Retina (tissue), 1 donor: ENCODE results near the gene CAMKV.
"Not testable (repeated sequence)": the region's sequence is repeated elsewhere in the genome, so short reads cannot be mapped to it uniquely, and the experiment has no call there.

ENCODE experiments used
- DNase-seq: peaks from one replicate; pipeline ENCODE4 v3.0.0-alpha.2; 2016

Gene CAMKV, protein sequence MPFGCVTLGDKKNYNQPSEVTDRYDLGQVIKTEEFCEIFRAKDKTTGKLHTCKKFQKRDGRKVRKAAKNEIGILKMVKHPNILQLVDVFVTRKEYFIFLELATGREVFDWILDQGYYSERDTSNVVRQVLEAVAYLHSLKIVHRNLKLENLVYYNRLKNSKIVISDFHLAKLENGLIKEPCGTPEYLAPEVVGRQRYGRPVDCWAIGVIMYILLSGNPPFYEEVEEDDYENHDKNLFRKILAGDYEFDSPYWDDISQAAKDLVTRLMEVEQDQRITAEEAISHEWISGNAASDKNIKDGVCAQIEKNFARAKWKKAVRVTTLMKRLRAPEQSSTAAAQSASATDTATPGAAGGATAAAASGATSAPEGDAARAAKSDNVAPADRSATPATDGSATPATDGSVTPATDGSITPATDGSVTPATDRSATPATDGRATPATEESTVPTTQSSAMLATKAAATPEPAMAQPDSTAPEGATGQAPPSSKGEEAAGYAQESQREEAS

GRCh38 chr3:49869525-49870126 lies at the start of gene CAMKV:
Gene CAMKV (minus strand): TSS chr3:49869906. CDS start chr3:49862388, 7,518 bp downstream.
- peak; percentile 79 for DNase-seq

DNA sequence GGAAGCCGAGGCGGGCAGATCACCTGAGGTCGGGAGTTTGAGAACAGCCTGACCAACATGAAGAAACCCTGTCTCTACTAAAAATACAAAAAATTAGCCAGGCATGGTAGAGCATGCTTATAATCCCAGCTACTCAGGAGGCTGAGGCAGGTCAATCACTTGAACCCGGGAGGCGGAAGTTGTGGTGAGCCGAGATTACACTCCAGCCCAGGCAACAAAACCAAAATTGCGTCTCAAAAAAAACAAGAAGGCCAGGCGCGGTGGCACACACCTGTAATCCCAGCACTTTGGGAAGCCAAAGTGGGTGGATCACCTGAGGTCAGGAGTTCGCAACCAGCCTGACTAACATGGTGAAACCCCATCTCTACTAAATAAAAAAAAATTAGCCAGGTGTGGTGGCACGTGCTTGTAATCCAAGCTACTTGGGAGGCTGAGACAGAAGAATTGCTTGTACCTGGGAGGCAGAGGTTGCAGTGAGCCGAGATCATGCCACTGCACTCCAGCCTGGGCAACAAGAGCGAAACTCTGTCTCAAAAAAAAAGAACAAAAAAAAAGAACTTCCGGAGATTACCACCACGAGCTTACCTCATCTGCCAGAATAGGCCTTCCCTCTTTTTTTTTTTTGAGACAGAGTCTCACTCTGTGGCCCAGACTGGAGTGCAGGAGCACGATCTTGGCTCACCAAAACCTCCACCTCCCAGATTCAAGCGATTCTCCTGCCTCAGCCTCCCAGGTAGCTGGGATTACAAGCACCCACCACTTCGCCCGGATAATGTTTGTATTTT lies 48.3 kb upstream of the CAMKV start:
- not testable (repeated sequence) for DNase-seq

- DNase-seq: no peak
These were observed 47.0 kb upstream of the CAMKV start for GRCh38 chr3:49916686-49917085.

DNA sequence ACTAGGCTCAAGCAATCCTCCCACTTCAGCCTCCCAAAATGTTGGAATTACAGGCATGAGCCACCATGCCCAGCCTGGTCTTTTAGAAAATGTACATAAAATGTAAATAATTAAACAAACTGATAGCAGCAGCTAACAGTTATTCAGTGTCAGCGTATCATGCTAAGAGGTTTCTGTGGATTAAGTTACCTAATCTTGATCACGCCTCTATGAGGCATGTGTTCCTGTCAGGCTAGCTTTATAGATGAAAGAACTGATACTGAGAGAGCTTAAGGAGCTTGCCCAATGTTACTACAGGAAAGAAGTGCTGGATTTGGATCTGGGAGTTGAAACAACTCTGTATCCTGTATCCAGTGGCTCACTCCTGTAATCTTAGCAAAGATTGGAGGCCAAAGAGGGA lies 45.2 kb upstream of the CAMKV start:
- DNase-seq: no peak

DNA sequence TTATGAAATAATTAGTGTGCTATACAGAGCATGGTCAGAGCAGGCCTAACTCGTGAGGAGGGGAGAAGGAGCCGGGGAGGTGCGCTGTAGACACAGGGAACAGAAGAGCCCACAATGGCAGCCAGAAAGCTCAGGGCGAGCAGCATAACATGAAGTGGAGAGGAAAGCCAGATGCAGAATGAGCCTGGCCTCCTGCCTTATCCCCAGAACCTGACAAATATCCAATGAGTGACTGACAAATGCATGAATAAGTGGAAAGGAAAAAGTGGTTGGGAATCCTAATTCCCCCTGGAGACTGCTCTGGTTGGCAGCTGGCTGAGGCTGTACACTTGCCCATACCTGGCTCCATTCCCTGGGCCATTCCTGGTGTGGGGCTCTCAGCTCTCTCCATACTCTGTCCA lies 43.2 kb upstream of the CAMKV start:
- no peak for DNase-seq

DNA sequence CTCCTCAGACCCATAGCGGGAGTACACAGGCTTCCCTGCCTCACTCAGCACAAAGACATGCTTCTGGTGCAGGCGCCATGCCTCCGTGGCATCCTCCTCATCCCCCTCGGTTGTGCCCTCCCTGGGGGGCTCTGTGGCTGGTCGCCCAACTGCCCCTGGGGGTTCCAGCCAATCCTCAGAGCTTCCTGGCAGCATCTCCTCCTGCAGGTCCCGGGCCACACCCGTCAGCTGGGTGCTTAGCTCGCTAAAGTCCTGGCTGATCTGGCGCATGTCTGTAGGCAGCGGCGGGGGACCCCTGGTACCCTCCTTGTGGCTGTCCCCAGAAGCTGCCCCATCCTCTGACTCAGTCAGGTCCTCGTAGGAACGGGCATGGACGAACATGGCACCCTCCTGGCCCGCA lies 41.9 kb upstream of the CAMKV start:
- DNase-seq: no peak

GRCh38 chr3:49911124-49911420 lies 41.4 kb upstream of the CAMKV start:
- DNase-seq: no peak

- peak; percentile 66 for DNase-seq
These were observed 40.9 kb upstream of the CAMKV start for GRCh38 chr3:49910409-49911123.

GRCh38 chr3:49908373-49909199 lies 38.9 kb upstream of the CAMKV start:
- DNase-seq: no peak

GRCh38 chr3:49906073-49906743 lies 36.5 kb upstream of the CAMKV start:
- DNase-seq: peak; percentile 59

DNA sequence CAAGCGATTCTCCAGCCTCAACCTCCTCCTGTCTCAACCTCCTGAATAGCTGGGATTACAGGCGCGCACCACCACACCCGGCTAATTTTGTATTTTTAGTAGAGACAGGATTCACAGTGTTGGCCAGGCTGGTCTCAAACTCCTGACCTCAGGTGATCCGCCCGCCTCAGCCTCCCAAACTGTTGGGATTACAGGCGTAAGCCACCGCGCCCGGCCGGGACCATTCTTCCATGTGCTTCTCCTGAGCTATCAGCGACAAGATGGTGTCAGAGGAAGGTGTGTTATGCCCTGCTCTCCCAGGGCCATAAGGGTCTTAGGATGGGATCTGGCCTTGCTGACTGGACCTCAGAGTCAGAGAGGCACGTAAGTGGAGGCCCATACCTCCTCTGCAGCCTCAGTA lies 34.7 kb upstream of the CAMKV start:
- DNase-seq: not testable (repeated sequence)

GRCh38 chr3:49903451-49904424 lies 34.0 kb upstream of the CAMKV start, which contains the start of gene MST1R:
Gene MST1R (minus strand): TSS chr3:49903873. CDS start chr3:49903609, 264 bp downstream.
- peak; percentile 64 for DNase-seq

DNA sequence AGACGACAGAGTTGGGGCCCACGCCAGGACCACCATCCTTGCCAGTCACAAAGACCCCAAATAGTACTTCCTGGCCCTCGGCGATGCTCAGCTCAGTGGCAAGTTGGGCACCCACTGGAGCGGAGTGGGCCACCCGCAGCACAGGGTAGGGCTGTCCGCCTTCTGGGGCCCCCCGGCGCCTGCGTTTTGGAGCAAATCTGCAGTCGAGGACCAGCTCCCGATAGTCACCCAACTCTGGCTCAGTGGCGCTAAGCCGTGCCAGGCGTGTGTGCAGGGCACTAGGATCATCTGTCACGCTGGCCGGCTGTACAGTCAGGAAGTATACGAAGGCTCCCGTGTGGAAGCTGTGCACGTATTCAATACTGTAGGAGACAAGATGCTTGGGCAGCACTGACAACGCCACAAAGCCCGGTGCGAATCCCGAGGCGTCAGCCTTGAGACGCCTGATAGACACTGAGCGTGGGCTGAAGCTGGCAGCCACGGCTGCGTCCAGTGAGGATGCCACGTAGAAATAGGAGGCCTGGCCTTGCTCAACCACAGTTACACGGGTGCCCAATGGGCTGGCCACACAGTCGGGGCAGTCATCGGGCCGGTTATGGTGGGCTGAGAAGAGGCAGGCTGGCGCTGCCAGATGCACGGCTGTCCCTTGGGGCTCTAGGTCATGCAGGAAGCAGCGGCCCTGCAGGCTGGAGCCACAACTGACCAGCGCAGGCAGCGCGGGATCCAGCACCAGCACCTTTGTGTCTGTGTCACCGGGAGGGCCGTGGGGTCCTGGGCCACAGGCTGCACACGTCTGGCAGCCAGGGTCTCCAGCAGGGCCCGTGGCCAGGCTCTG lies 33.0 kb upstream of the CAMKV start:
- no peak for DNase-seq

GRCh38 chr3:49901366-49902339 lies 31.9 kb upstream of the CAMKV start:
- DNase-seq: no peak

GRCh38 chr3:49900491-49901153 lies 30.9 kb upstream of the CAMKV start:
- DNase-seq: no peak

- no peak for DNase-seq
These were observed 30.1 kb upstream of the CAMKV start for GRCh38 chr3:49899815-49900214.

GRCh38 chr3:49898991-49899390 lies 29.3 kb upstream of the CAMKV start:
- DNase-seq: no peak
